BJ (cell line): ENCODE data around the gene UST. TPM values are rescaled to one million over a fixed set of nuclear protein-coding genes. Genes with fewer than 3 reads are reported as not detected.
A peak's percentile ranks its signal among the peaks of the same experiment; 100 is the strongest.
"Not testable (repeated sequence)": the region's sequence is repeated elsewhere in the genome, so short reads cannot be mapped to it uniquely, and the experiment has no call there.

Source experiments
- CTCF ChIA-PET: fragments of 350-600 bp; formaldehyde crosslinking; extraction: SDS; loops from one replicate; lab custom pipeline; 2021; ENCODE audit warnings: antibody characterized with exemption, inconsistent platforms; lab: Yijun Ruan, JAX
- POLR2A ChIA-PET: fragments of 300-600 bp; sonication (Branson Sonifier 250); formaldehyde crosslinking; extraction: SDS; loops from one replicate; lab custom pipeline; 2021; ENCODE audit warnings: antibody characterized with exemption; lab: Charles Lee
- DNase-seq: peaks from one replicate; pipeline ENCODE4 v3.0.0-alpha.2; 2011; ENCODE audit warnings: low read depth
- H3K27me3 ChIP-seq: 2 replicates; pipeline ENCODE4 v1.6.0; 2011; ENCODE audit warnings: low read length; ENCODE audit not compliant: control insufficient read depth, insufficient read depth
- H3K36me3 ChIP-seq: 2 replicates; pipeline ENCODE4 v1.5.1; 2011; ENCODE audit warnings: low read length; ENCODE audit not compliant: control insufficient read depth, insufficient read depth
- H3K4me3 ChIP-seq: 2 replicates; pipeline ENCODE4 v1.5.1; 2011; ENCODE audit warnings: low read depth, mild to moderate bottlenecking, control low read depth, low read length
- CTCF ChIP-seq: IDR thresholded peaks from 2 replicates; pipeline ENCODE4 v1.5.1; 2011; ENCODE audit warnings: low read depth, mild to moderate bottlenecking, control low read depth, inconsistent platforms, low read length, moderate library complexity; ENCODE audit not compliant: insufficient read depth
- polyA plus RNA-seq: library from polyadenylated mRNA; depleted of rRNA; stranded (reverse); fragments of >200 nt; gene quantifications from 2 replicates; pipeline ENCODE4 v1.2.3, GENCODE V29; 2011

The UST gene
- polyA plus RNA-seq, 1 experiment = 6.8 TPM

GRCh38 chr6:148771212-148771601, 24.4 kb downstream of the UST start:
- H3K27me3 ChIP-seq = no peaks in the 10 kb centered on the region
- no peaks in the 10 kb centered on the region for H3K36me3 ChIP-seq
- no peak overlapping the region for H3K4me3 ChIP-seq
- CTCF ChIA-PET = no interaction called here
- POLR2A ChIA-PET = no interaction called here
- TF ChIP-seq CTCF = no peak
- no peak for DNase-seq

GRCh38 chr6:148771896-148772554, 25.2 kb downstream of the UST start:
- DNase-seq = no peak
- Histone ChIP-seq H3K27me3 (no peaks in the 10 kb centered on the region), H3K4me3 (no peak overlapping the region), H3K36me3 (no peaks in the 10 kb centered on the region)
- POLR2A ChIA-PET = no interaction called here
- CTCF ChIA-PET = no interaction called here
- TF ChIP-seq CTCF = no peak

- no peak overlapping the region for H3K4me3 ChIP-seq
- H3K27me3 ChIP-seq = no peaks in the 10 kb centered on the region
- no peak for TF ChIP-seq CTCF
- DNase-seq = no peak
- ChIA-PET CTCF (interaction anchor here (0.6 to 1.6 kb wide), 4 partner anchors 8 to 198 kb away, joined by 3 to 4 read pairs (median 4); no protein-coding TSS in a partner anchor), POLR2A (interaction anchor here (0.6 kb wide), 1 partner anchor 128 kb away, joined by 3 read pairs; no protein-coding TSS in a partner anchor)
- H3K36me3 ChIP-seq = no peaks in the 10 kb centered on the region
Observed at GRCh38 chr6:148775161-148775560, 28.3 kb downstream of the UST start.

GRCh38 chr6:148776321-148777308, 29.8 kb downstream of the UST start:
- CTCF ChIA-PET = interaction anchor here (1.2 to 1.6 kb wide), 3 partner anchors 21 to 197 kb away, joined by 3 to 5 read pairs (median 4); no protein-coding TSS in a partner anchor
- POLR2A ChIA-PET = no interaction called here
- DNase-seq = peak; percentile 58
- H3K4me3 ChIP-seq = peak overlapping the region; percentile 22
- TF ChIP-seq CTCF = no peak
- H3K27me3 ChIP-seq = no peaks in the 10 kb centered on the region
- no peaks in the 10 kb centered on the region for H3K36me3 ChIP-seq

- Histone ChIP-seq H3K4me3 (no peak overlapping the region), H3K27me3 (no peaks in the 10 kb centered on the region), H3K36me3 (no peaks in the 10 kb centered on the region)
- TF ChIP-seq CTCF = no peak
- DNase-seq = no peak
- ChIA-PET POLR2A (no interaction called here), CTCF (no interaction called here)
Observed at GRCh38 chr6:148779142-148779562, 32.3 kb downstream of the UST start.

- H3K4me3 ChIP-seq, POLR2A ChIA-PET, H3K36me3 ChIP-seq, DNase-seq, H3K27me3 ChIP-seq: not testable (repeated sequence)
- CTCF ChIA-PET = interaction anchor here (0.8 to 1.2 kb wide), 2 partner anchors 11 to 247 kb away, joined by 3 to 5 read pairs; no protein-coding TSS in a partner anchor
Observed at GRCh38 chr6:148780423-148780822, 33.6 kb downstream of the UST start.
